SK-N-SH (cell line): ENCODE data around the gene COX18. TPM values are rescaled to one million over a fixed set of nuclear protein-coding genes. Genes with fewer than 3 reads are reported as not detected.

ENCODE experiments used
- CTCF ChIA-PET: fragments of 300-600, 350-600 bp; formaldehyde crosslinking; extraction: SDS; loops from one replicate; lab custom pipeline; 2021; lab: Yijun Ruan, JAX
- POLR2A ChIA-PET: fragments of 350-600 bp; sonication (Branson Sonifier 250); formaldehyde crosslinking; extraction: SDS; loops from one replicate; lab custom pipeline; 2020; ENCODE audit warnings: antibody characterized with exemption, inconsistent platforms; lab: Yijun Ruan, JAX
- DNase-seq: peaks from one replicate; pipeline ENCODE4 v3.0.0; 2012
- H2AFZ ChIP-seq: fragments of 200-600 bp; sonication (generic); 2 replicates; pipeline ENCODE4 v1.8.1; 2016; ENCODE audit warnings: antibody characterized with exemption, mild to moderate bottlenecking, low read depth
- H3F3A ChIP-seq: fragments of 200-600 bp; sonication (generic); replicated peaks from 2 replicates; pipeline ENCODE3; 2016; ENCODE audit warnings: antibody characterized with exemption, mild to moderate bottlenecking; ENCODE audit not compliant: insufficient read depth
- H3K27ac ChIP-seq, 2 experiments: fragments of 200-500 bp in 1 of 2; fragments of 200-600 bp in 1 of 2; sonication (Bioruptor generic) in 1 of 2; sonication (generic), shearing (Covaris generic) in 1 of 2; 2 replicates each; pipeline versions ENCODE4 v1.5.1 to v1.6.1; 2014 to 2016; ENCODE audit warnings: low read depth in 2 of 2, inconsistent platforms in 1 of 2, low read length in 1 of 2, mild to moderate bottlenecking in 1 of 2, mixed read lengths in 1 of 2
- H3K27me3 ChIP-seq: fragments of 200-600 bp; sonication (generic), shearing (Covaris generic); 2 replicates; pipeline ENCODE4 v1.6.1; 2016; ENCODE audit warnings: mixed run types; ENCODE audit not compliant: insufficient read depth
- H3K36me3 ChIP-seq, 2 experiments: fragments of 200-500 bp in 1 of 2; fragments of 200-600 bp in 1 of 2; sonication (Bioruptor generic) in 1 of 2; sonication (generic) in 1 of 2; replicated peaks in 1 of 2; 2 replicates each; pipeline versions ENCODE3 to v1.5.1; 2014 to 2016; ENCODE audit warnings: low read length in 1 of 2, mild to moderate bottlenecking in 1 of 2; ENCODE audit not compliant: insufficient read depth in 2 of 2, control insufficient read depth in 1 of 2
- H3K4me1 ChIP-seq, 2 experiments: fragments of 200-500 bp in 1 of 2; fragments of 200-600 bp in 1 of 2; sonication (Bioruptor generic) in 1 of 2; sonication (generic), shearing (Covaris generic) in 1 of 2; 2 replicates each; pipeline versions ENCODE4 v1.5.1 to v1.6.1; 2014 to 2016; ENCODE audit warnings: low read depth in 1 of 2, low read length in 1 of 2, mixed run types in 1 of 2; ENCODE audit not compliant: insufficient read depth in 2 of 2, control insufficient read depth in 1 of 2
- H3K4me2 ChIP-seq: fragments of 200-600 bp; sonication (generic), shearing (Covaris generic); 2 replicates; pipeline ENCODE4 v1.6.1; 2017; ENCODE audit warnings: mixed run types
- H3K4me3 ChIP-seq, 2 experiments: fragments of 200-500 bp in 1 of 2; fragments of 200-600 bp in 1 of 2; sonication (Bioruptor generic) in 1 of 2; sonication (generic), shearing (Covaris generic) in 1 of 2; 2 replicates each; pipeline versions ENCODE4 v1.5.1 to v1.8.1; 2014 to 2016; ENCODE audit warnings: low read depth in 2 of 2, inconsistent platforms in 1 of 2, low read length in 1 of 2, mild to moderate bottlenecking in 1 of 2, mixed read lengths in 1 of 2, moderate library complexity in 1 of 2
- H3K79me2 ChIP-seq: fragments of 200-600 bp; sonication (generic); 2 replicates; pipeline ENCODE4 v1.8.1; 2017; ENCODE audit warnings: mild to moderate bottlenecking; ENCODE audit not compliant: insufficient read depth
- H3K9ac ChIP-seq: fragments of 200-600 bp; sonication (generic); 2 replicates; pipeline ENCODE4 v1.6.1; 2017; ENCODE audit warnings: mixed run types
- H3K9me2 ChIP-seq: fragments of 200-600 bp; sonication (generic); 2 replicates; pipeline ENCODE4 v1.6.1; 2017; ENCODE audit warnings: mixed run types
- H3K9me3 ChIP-seq: fragments of 200-600 bp; sonication (generic); 2 replicates; pipeline ENCODE4 v1.6.1; 2017; ENCODE audit warnings: mixed run types, mild to moderate bottlenecking, moderate library complexity
- H4K20me1 ChIP-seq: fragments of 200-600 bp; sonication (generic); 2 replicates; pipeline ENCODE4 v1.6.1; 2017; ENCODE audit warnings: mild to moderate bottlenecking, mixed run types; ENCODE audit not compliant: insufficient read depth
- CHD2 ChIP-seq: fragments of 150-350 bp; IDR thresholded peaks from 2 replicates; pipeline ENCODE4 v1.6.1; 2018; ENCODE audit warnings: low read length; ENCODE audit not compliant: partially characterized antibody
- ELF1 ChIP-seq: IDR thresholded peaks from 2 replicates; pipeline ENCODE4 v1.4.0; 2012
- FOSL2 ChIP-seq: IDR thresholded peaks from 2 replicates; pipeline ENCODE4 v1.4.0; 2012; ENCODE audit warnings: low read depth, mild to moderate bottlenecking, moderate library complexity, borderline replicate concordance
- GABPA ChIP-seq: IDR thresholded peaks from 2 replicates; pipeline ENCODE4 v1.4.0; 2012; ENCODE audit warnings: low read depth, mild to moderate bottlenecking
- GATA2 ChIP-seq: sonication (generic); formaldehyde crosslinking; IDR thresholded peaks from 2 replicates; pipeline ENCODE4 v1.5.0; 2020; ENCODE audit warnings: mild to moderate bottlenecking, missing genetic modification reagents
- MXI1 ChIP-seq: IDR thresholded peaks from 2 replicates; pipeline ENCODE4 v1.6.1; 2012; ENCODE audit warnings: mild to moderate bottlenecking, low read depth, low read length, improper control_type of control experiment
- NRF1 ChIP-seq: IDR thresholded peaks from 2 replicates; pipeline ENCODE4 v1.6.1; 2012; ENCODE audit warnings: low read depth, mild to moderate bottlenecking, low read length
- PBX3 ChIP-seq: IDR thresholded peaks from 2 replicates; pipeline ENCODE4; 2012
- POLR2AphosphoS5 ChIP-seq: IDR thresholded peaks from 2 replicates; pipeline ENCODE4 v1.6.1; 2012; ENCODE audit warnings: low read depth, low read length
- RAD21 ChIP-seq: IDR thresholded peaks from 2 replicates; pipeline ENCODE4 v1.6.1; 2012; ENCODE audit warnings: mild to moderate bottlenecking, low read length
- RCOR1 ChIP-seq: fragments of 150-350 bp; IDR thresholded peaks from 2 replicates; pipeline ENCODE4 v1.6.1; 2017; ENCODE audit warnings: antibody characterized with exemption, low read length
- RXRA ChIP-seq: IDR thresholded peaks from 2 replicates; pipeline ENCODE4 v1.4.0; 2012; ENCODE audit warnings: low read depth, mild to moderate bottlenecking, borderline replicate concordance
- SIN3A ChIP-seq: IDR thresholded peaks from 2 replicates; pipeline ENCODE4 v1.6.1; 2012; ENCODE audit warnings: low read depth, mild to moderate bottlenecking, low read length, moderate library complexity, borderline replicate concordance
- SMC3 ChIP-seq: IDR thresholded peaks from 2 replicates; pipeline ENCODE4 v1.6.1; 2012; ENCODE audit warnings: low read depth, low read length, improper control_type of control experiment
- TAF1 ChIP-seq: IDR thresholded peaks from 2 replicates; pipeline ENCODE4 v1.6.1; 2012; ENCODE audit warnings: low read depth, mild to moderate bottlenecking, low read length, moderate library complexity, borderline replicate concordance
- TEAD4 ChIP-seq: IDR thresholded peaks from 2 replicates; pipeline ENCODE4 v1.4.0; 2012; ENCODE audit warnings: mild to moderate bottlenecking, borderline replicate concordance; ENCODE audit not compliant: insufficient read depth
- YY1 ChIP-seq: IDR thresholded peaks from 2 replicates; pipeline ENCODE4 v1.4.0; 2012; ENCODE audit warnings: low read depth, mild to moderate bottlenecking
- WGBS: methylation state at CpG from one replicate; pipeline ENCODE4 v1.1.6; 2017; ENCODE audit warnings: low lambda C conversion rate; 5-methylcytosine and 5-hydroxymethylcytosine counted together
- polyA plus RNA-seq, 3 experiments: library from polyadenylated mRNA; depleted of rRNA; stranded (reverse); fragments of >200 nt; gene quantifications; 2 replicates each; pipeline ENCODE4 v1.2.3, GENCODE V29; 2012
- TF ChIP-seq, protein P1 (sequence below): IDR thresholded peaks from 2 replicates; pipeline ENCODE4 v1.4.0; 2012; ENCODE audit warnings: low read depth
- TF ChIP-seq, protein P2 (sequence below): IDR thresholded peaks from 2 replicates; pipeline ENCODE4 v1.6.1; 2012; ENCODE audit warnings: mild to moderate bottlenecking, low read depth, low read length, moderate library complexity
- TF ChIP-seq, protein P3 (sequence below): IDR thresholded peaks from 2 replicates; pipeline ENCODE4 v1.4.0; 2012; ENCODE audit warnings: low read depth, borderline replicate concordance

COX18 gene, protein sequence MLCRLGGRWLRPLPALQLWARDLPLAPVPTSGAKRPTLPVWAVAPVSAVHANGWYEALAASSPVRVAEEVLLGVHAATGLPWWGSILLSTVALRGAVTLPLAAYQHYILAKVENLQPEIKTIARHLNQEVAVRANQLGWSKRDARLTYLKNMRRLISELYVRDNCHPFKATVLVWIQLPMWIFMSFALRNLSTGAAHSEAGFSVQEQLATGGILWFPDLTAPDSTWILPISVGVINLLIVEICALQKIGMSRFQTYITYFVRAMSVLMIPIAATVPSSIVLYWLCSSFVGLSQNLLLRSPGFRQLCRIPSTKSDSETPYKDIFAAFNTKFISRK
- 7.7 and 13.3 TPM in 2 replicates for polyA plus RNA-seq (2012; rRNA removed)
- 7.8 and 10.9 TPM in 2 replicates for polyA plus RNA-seq (2012; cell fraction: cytosol; rRNA removed)
- 9.0 and 10.7 TPM in 2 replicates for polyA plus RNA-seq (2012; cell fraction: nucleus; rRNA removed)

DNA sequence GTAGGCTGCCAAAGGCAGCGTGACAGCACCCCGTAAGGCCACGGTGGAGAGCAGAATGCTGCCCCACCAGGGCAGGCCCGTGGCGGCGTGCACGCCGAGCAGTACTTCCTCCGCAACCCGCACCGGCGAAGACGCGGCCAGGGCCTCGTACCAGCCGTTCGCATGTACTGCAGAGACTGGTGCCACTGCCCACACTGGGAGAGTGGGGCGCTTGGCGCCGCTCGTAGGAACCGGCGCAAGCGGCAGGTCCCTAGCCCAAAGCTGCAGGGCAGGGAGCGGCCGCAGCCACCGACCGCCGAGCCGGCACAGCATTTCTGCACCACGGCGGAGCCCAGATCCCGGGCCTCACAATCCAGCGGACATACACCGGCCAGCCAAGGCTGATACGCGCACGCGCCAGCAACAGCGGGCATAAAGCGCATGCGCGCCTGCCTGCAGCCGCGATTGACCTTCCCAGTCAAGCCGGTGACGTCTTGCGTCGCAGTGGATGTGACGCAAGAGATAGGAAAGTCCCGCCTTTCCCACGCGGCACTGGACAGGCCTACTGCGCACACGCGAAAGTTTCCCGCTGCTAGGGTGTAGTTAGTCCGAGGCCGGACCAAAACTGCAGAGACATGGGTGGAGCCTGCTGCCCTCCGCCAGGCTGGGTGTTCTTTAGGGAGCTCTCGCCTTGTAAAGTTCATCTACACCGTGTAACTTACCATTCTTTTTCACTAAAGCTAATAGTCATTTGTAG is at the start of gene COX18:
COX18 (minus strand) TSS at position 379 of the 736 bp plus-strand sequence; CDS start at position 312, 67 bp downstream.
- Histone ChIP-seq H3K4me3 (peak within 1 kb of the TSS; percentile 72 to 92), H3K36me3 (peaks cover 34 to 45% of the 10 kb centered on the region in 2 experiments), H3K27me3 (no peaks in the 10 kb centered on the region), H3K9me2 (no peaks in the 10 kb centered on the region), H3K79me2 (peaks cover 33% of the 10 kb centered on the region), H3K9ac (peak within 1 kb of the TSS; percentile 81), H3K9me3 (no peaks in the 10 kb centered on the region), H3F3A (peaks cover 35% of the 10 kb centered on the region), H3K27ac (peak within 1 kb of the TSS; percentile 86 to 94), H3K4me2 (peak within 1 kb of the TSS; percentile 92), H4K20me1 (no peaks in the 10 kb centered on the region), H2AFZ (peak within 1 kb of the TSS; percentile 90), H3K4me1 (peaks cover 0 to 4% of the 10 kb centered on the region in 2 experiments; a peak in 2 of 4 replicates)
- TF ChIP-seq RCOR1 (no peak; the same call in 1 of the 2 replicates), PBX3 (0 out of 2 replicates have a peak, but pooled peaks have one; percentile 1), ELF1 (peak; percentile 49; the same call in 1 of the 2 replicates), SIN3A (peak; percentile 83; the same call in 1 of the 2 replicates), GATA2 (peak; percentile 20; the same call in 1 of the 2 replicates), MXI1 (peak; percentile 85), POLR2AphosphoS5 (peak; percentile 96), CHD2 (peak; percentile 81), TEAD4 (no peak), NRF1 (peak; percentile 94), RAD21 (no peak), GABPA (peak; percentile 79), YY1 (peak; percentile 53; the same call in 1 of the 2 replicates), RXRA (no peak), SMC3 (no peak), FOSL2 (no peak), TAF1 (peak; percentile 69)
- TF ChIP-seq, protein P1, sequence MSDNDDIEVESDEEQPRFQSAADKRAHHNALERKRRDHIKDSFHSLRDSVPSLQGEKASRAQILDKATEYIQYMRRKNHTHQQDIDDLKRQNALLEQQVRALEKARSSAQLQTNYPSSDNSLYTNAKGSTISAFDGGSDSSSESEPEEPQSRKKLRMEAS, result peak; percentile 95
- TF ChIP-seq, protein P2, sequence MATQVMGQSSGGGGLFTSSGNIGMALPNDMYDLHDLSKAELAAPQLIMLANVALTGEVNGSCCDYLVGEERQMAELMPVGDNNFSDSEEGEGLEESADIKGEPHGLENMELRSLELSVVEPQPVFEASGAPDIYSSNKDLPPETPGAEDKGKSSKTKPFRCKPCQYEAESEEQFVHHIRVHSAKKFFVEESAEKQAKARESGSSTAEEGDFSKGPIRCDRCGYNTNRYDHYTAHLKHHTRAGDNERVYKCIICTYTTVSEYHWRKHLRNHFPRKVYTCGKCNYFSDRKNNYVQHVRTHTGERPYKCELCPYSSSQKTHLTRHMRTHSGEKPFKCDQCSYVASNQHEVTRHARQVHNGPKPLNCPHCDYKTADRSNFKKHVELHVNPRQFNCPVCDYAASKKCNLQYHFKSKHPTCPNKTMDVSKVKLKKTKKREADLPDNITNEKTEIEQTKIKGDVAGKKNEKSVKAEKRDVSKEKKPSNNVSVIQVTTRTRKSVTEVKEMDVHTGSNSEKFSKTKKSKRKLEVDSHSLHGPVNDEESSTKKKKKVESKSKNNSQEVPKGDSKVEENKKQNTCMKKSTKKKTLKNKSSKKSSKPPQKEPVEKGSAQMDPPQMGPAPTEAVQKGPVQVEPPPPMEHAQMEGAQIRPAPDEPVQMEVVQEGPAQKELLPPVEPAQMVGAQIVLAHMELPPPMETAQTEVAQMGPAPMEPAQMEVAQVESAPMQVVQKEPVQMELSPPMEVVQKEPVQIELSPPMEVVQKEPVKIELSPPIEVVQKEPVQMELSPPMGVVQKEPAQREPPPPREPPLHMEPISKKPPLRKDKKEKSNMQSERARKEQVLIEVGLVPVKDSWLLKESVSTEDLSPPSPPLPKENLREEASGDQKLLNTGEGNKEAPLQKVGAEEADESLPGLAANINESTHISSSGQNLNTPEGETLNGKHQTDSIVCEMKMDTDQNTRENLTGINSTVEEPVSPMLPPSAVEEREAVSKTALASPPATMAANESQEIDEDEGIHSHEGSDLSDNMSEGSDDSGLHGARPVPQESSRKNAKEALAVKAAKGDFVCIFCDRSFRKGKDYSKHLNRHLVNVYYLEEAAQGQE, result 0 out of 2 replicates have a peak, but pooled peaks have one; percentile 19
- TF ChIP-seq, protein P3, sequence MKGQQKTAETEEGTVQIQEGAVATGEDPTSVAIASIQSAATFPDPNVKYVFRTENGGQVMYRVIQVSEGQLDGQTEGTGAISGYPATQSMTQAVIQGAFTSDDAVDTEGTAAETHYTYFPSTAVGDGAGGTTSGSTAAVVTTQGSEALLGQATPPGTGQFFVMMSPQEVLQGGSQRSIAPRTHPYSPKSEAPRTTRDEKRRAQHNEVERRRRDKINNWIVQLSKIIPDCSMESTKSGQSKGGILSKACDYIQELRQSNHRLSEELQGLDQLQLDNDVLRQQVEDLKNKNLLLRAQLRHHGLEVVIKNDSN, result peak; percentile 40; the same call in 1 of the 2 replicates
- DNase-seq, result peak; percentile 92
- POLR2A ChIA-PET, result interaction anchor here (0.6 to 0.8 kb wide), 2 partner anchors 10 to 190 kb away, joined by 3 read pairs; no protein-coding TSS in a partner anchor
- CTCF ChIA-PET, result interaction anchor here (0.9 to 2.4 kb wide), 3 partner anchors 50 to 191 kb away, joined by 3 to 7 read pairs (median 3); no protein-coding TSS in a partner anchor
- WGBS, result under 1% methylated on average over 21 of the region's 62 CpGs
